Right cardiac atrium (tissue), 5 donors: ENCODE results near the gene ADCY7. TPM values are rescaled to one million over a fixed set of nuclear protein-coding genes. Genes with fewer than 3 reads are reported as not detected.
A peak's percentile ranks its signal among the peaks of the same experiment; 100 is the strongest.

Experiments
- ATAC-seq, 2 donors: fragments of 200-7000 bp; cut with Tn5 transposase; one replicate each; pipeline versions ENCODE4 v1.8.0 to v1.9.1; 2020; ENCODE audit warnings: moderate library complexity in 2 of 2, mild to moderate bottlenecking in 1 of 2
- DNase-seq, 3 donors: peaks; one replicate each; pipeline ENCODE4 v3.0.0-alpha.2; 2020
- H3K27ac ChIP-seq: one replicate; pipeline ENCODE4 v1.5.1; 2013; ENCODE audit warnings: mild to moderate bottlenecking, low read length, control low read depth, moderate library complexity
- H3K27me3 ChIP-seq: one replicate; pipeline ENCODE4 v1.6.1; 2013; ENCODE audit not compliant: control insufficient read depth, insufficient read depth
- H3K4me1 ChIP-seq: one replicate; pipeline ENCODE4 v1.6.1; 2013; ENCODE audit warnings: low read length; ENCODE audit not compliant: control insufficient read depth, insufficient read depth
- H3K4me3 ChIP-seq: one replicate; pipeline ENCODE4 v1.5.1; 2013; ENCODE audit warnings: low read length, control low read depth
- H3K9me3 ChIP-seq: one replicate; pipeline ENCODE4 v1.6.1; 2013; ENCODE audit warnings: low read length; ENCODE audit not compliant: control insufficient read depth
- WGBS: extraction: QIAGEN DNeasy Blood & Tissue Kit; methylation state at CpG from one replicate; pipeline ENCODE4 v1.1.7; 2013; 5-methylcytosine and 5-hydroxymethylcytosine counted together
- intact Hi-C, 4 donors: fragments of 100-400 bp; cut with DNase I; formaldehyde crosslinking; loops; one replicate each; pipeline versions ENCODE4 v1.11.0 to v1.14.0; 2022 to 2023
- polyA plus RNA-seq: library from polyadenylated mRNA; stranded (reverse); fragments of 200-250 nt; gene quantifications from one replicate; pipeline ENCODE4 v1.2.3, GENCODE V29; 2013
- total RNA-seq, 4 donors: library from RNA; stranded (reverse); fragmentation: NEBNext Ultra II Directional; extraction: Animal tissue kit (Norgen Biotek cat#: 25700); gene quantifications; one replicate each; pipeline ENCODE4 v1.2.1, GENCODE V29; 2021
- donor health status: healthy with polysubstance abuse.
- donor health status: DM: no; HTN: yes; CAD: no.
- donor health status: DM: no; HTN: no; CAD: no.
- donor health status: DM: no; HTN: yes; CAD: no; lungs with severe emphysema.
- donor health status: DM: yes; HTN: yes; CAD: no.

The ADCY7 gene
- total and polyA plus RNA-seq, 5 donors: 4.8 to 21.2 (median 17.6) TPM

- intact Hi-C loops: loop anchor here in 1 of 4 donors (10.0 kb wide), 1 partner anchor 58 kb away; no protein-coding TSS in a partner anchor
- H3K9me3 ChIP-seq: no peaks in the 10 kb centered on the region
- DNase-seq (peak; percentile 7 to 43 (median 31)), ATAC-seq (no peak)
- 89% methylated on average over 15 of the region's 15 CpGs for WGBS
- no peaks in the 10 kb centered on the region for H3K4me1 ChIP-seq
- H3K27ac ChIP-seq: no peak overlapping the region
- H3K4me3 ChIP-seq: no peak overlapping the region
- H3K27me3 ChIP-seq: no peaks in the 10 kb centered on the region
Observed at GRCh38 chr16:50302472-50303005, 36.2 kb downstream of the ADCY7 start.

- no peaks in the 10 kb centered on the region for H3K4me1 ChIP-seq
- peak in 1 of 3 donors; percentile 17 for DNase-seq
- 81% methylated on average over 11 of the region's 11 CpGs for WGBS
- no peak for ATAC-seq
- no peak overlapping the region for H3K4me3 ChIP-seq
- no peak overlapping the region for H3K27ac ChIP-seq
- H3K27me3 ChIP-seq: no peaks in the 10 kb centered on the region
- intact Hi-C loops: loop anchor here in 1 of 4 donors (10.0 kb wide), 1 partner anchor 58 kb away; no protein-coding TSS in a partner anchor
- no peaks in the 10 kb centered on the region for H3K9me3 ChIP-seq
Observed at GRCh38 chr16:50303041-50303604, 36.8 kb downstream of the ADCY7 start.

- Histone ChIP-seq H3K27me3 (no peaks in the 10 kb centered on the region), H3K4me1 (no peaks in the 10 kb centered on the region), H3K4me3 (no peak overlapping the region), H3K27ac (no peak overlapping the region), H3K9me3 (no peaks in the 10 kb centered on the region)
- ATAC-seq: no peak
- WGBS: 83% methylated on average over 33 of the region's 33 CpGs
- peak; percentile 18 to 63 (median 49) for DNase-seq
- intact Hi-C loops: loop anchor here in 1 of 4 donors (10.0 kb wide), 1 partner anchor 59 kb away; no protein-coding TSS in a partner anchor
Observed at GRCh38 chr16:50303605-50304466, 37.5 kb downstream of the ADCY7 start.

GRCh38 chr16:50304467-50305440 is 38.4 kb downstream of the ADCY7 start:
- DNase-seq (peak; percentile 21 to 60 (median 42)), ATAC-seq (no peak)
- 90% methylated on average over 25 of the region's 25 CpGs for WGBS
- Histone ChIP-seq H3K27me3 (no peaks in the 10 kb centered on the region), H3K9me3 (no peaks in the 10 kb centered on the region), H3K27ac (no peak overlapping the region), H3K4me1 (no peaks in the 10 kb centered on the region), H3K4me3 (no peak overlapping the region)
- intact Hi-C loops: loop anchor here in 1 of 4 donors (10.0 kb wide), 1 partner anchor 60 kb away; no protein-coding TSS in a partner anchor

- peak in 2 of 3 donors; percentile 8 to 47 for DNase-seq
- Histone ChIP-seq H3K27me3 (no peaks in the 10 kb centered on the region), H3K9me3 (no peaks in the 10 kb centered on the region), H3K4me3 (no peak overlapping the region), H3K4me1 (no peaks in the 10 kb centered on the region), H3K27ac (no peak overlapping the region)
- intact Hi-C loops: loop anchor here in 1 of 4 donors (10.0 kb wide), 1 partner anchor 61 kb away; no protein-coding TSS in a partner anchor
- 86% methylated on average over 21 of the region's 21 CpGs for WGBS
- no peak for ATAC-seq
Observed at GRCh38 chr16:50305441-50306061, 39.2 kb downstream of the ADCY7 start.

- WGBS: 79% methylated on average over 9 of the region's 9 CpGs
- H3K4me3 ChIP-seq: no peak overlapping the region
- DNase-seq (peak in 2 of 3 donors; percentile 1 to 23), ATAC-seq (no peak)
- no peaks in the 10 kb centered on the region for H3K27me3 ChIP-seq
- intact Hi-C loops: loop anchor here in 1 of 4 donors (10.0 kb wide), 1 partner anchor 61 kb away; no protein-coding TSS in a partner anchor
- H3K9me3 ChIP-seq: no peaks in the 10 kb centered on the region
- no peak overlapping the region for H3K27ac ChIP-seq
- no peaks in the 10 kb centered on the region for H3K4me1 ChIP-seq
Observed at GRCh38 chr16:50306287-50306686, 39.9 kb downstream of the ADCY7 start.

- DNase-seq (peak in 2 of 3 donors; percentile 47 to 50), ATAC-seq (no peak)
- WGBS: 95% methylated on average over 18 of the region's 18 CpGs
- Histone ChIP-seq H3K4me3 (no peak overlapping the region), H3K27me3 (no peaks in the 10 kb centered on the region), H3K4me1 (no peaks in the 10 kb centered on the region), H3K9me3 (no peaks in the 10 kb centered on the region), H3K27ac (no peak overlapping the region)
- intact Hi-C loops: loop anchor here in 1 of 4 donors (10.0 kb wide), 1 partner anchor 64 kb away; no protein-coding TSS in a partner anchor
Observed at GRCh38 chr16:50308237-50308965, 42.0 kb downstream of the ADCY7 start.

GRCh38 chr16:50309156-50309526 is 42.8 kb downstream of the ADCY7 start:
- no peaks in the 10 kb centered on the region for H3K9me3 ChIP-seq
- DNase-seq (peak in 1 of 3 donors; percentile 54), ATAC-seq (no peak)
- WGBS: 80% methylated on average over 11 of the region's 11 CpGs
- no peaks in the 10 kb centered on the region for H3K27me3 ChIP-seq
- no peaks in the 10 kb centered on the region for H3K4me1 ChIP-seq
- no peak overlapping the region for H3K27ac ChIP-seq
- no peak overlapping the region for H3K4me3 ChIP-seq
- intact Hi-C loops: loop anchor here in 1 of 4 donors (10.0 kb wide), 1 partner anchor 64 kb away; no protein-coding TSS in a partner anchor

GRCh38 chr16:50309527-50310307 is 43.4 kb downstream of the ADCY7 start:
- 57% methylated on average over 15 of the region's 15 CpGs for WGBS
- DNase-seq (peak in 2 of 3 donors; percentile 72 to 73), ATAC-seq (no peak)

More at GRCh38 chr16:50309527-50310307, 43.4 kb downstream of the ADCY7 start:
- Histone ChIP-seq H3K4me1 (no peaks in the 10 kb centered on the region), H3K4me3 (no peak overlapping the region), H3K27me3 (no peaks in the 10 kb centered on the region), H3K9me3 (no peaks in the 10 kb centered on the region), H3K27ac (no peak overlapping the region)
- intact Hi-C loops: loop anchor here in 1 of 4 donors (10.0 kb wide), 1 partner anchor 65 kb away; no protein-coding TSS in a partner anchor
